Skeletal muscle cell (primary cell): ENCODE results near the gene GRK5.
"Not testable (repeated sequence)": the region's sequence is repeated elsewhere in the genome, so short reads cannot be mapped to it uniquely, and the experiment has no call there.

ENCODE experiments used
- DNase-seq: peaks from one replicate; pipeline ENCODE4 v3.0.0-alpha.2; 2010; ENCODE audit warnings: low read depth
- H3K4me3 ChIP-seq: 2 replicates; pipeline ENCODE4 v1.5.1; 2011; ENCODE audit warnings: low read depth, mild to moderate bottlenecking, control low read depth, low read length, moderate library complexity

GRK5 gene

GRCh38 chr10:119420950-119421875, 213.8 kb downstream of the GRK5 start:
- no peak for DNase-seq
- H3K4me3 ChIP-seq = no peak overlapping the region

DNA sequence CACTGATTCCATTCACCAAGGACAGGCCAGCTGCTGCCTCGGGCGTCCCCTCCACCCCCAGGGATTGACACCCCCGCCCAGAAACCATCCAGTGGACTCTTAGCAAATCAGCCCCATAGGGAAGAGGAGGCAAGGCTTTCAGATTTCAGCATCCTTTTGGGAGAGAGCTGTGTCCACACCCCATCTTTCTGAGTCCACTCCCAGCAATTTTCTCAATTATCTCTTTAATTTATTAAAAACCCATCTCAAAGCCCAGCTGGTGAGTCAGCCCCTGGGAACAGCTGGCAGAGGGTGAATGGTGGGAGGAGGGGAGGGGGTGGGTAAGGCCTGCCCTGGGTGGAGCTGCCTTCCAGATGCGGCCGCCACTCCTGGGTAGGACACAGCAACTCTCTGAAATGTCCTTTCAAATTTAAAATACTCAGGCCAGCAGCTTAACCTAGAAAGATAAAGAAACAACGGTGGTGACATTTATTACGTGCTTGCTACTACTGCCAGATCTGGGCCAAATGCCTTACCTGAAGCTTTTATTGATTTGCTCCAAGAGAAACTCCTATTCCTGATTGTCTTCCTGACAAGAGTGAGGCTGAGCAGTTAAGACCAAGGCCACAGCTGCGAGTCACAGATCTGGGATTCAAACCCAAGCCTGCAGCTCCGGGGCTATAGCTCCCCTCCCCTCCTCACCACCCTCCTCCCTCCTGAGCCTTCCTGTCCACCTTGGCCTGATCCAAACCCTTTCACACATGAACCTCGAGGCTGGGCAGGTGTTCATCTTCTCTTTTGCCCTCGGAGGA, 214.7 kb downstream of the GRK5 start:
- no peak overlapping the region for H3K4me3 ChIP-seq
- no peak for DNase-seq

GRCh38 chr10:119422682-119423509, 215.5 kb downstream of the GRK5 start:
- no peak for DNase-seq
- H3K4me3 ChIP-seq = no peak overlapping the region

GRCh38 chr10:119423510-119424257, 216.3 kb downstream of the GRK5 start:
- H3K4me3 ChIP-seq = no peak overlapping the region
- no peak for DNase-seq

DNA sequence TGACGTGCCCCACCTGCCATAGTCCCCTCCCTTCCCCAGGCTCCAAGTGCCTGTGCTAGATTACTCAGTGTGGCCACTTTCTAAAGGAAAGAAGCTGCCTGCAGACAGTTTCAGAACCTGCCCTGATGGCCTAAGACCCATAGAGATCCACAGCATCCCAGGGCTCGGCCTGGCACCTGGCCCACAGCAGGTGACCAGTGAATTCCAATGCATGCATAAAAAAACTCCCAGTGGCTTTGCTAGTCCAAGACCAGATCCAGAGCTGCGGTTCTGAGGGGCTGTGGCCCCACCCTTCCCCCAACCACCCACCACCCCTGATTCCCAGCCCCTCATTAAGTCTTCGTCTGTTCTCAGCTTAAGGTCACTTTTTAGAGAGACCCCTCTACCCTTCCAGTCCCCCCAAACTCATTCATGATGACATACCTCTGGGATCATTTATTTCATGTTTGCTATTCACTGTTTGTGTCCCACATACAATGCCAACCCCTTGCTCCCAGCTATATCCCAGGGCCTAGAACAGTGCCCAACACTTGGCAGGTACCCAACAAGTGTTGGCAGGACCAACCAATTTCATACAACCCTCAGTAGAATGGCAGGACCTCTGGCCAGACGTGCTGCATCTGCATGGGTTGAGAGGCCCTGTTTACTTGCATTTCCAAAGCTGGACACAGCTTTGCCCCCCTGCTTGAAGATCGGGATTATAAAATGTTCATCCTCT, 217.0 kb downstream of the GRK5 start:
- no peak overlapping the region for H3K4me3 ChIP-seq
- no peak for DNase-seq

DNA sequence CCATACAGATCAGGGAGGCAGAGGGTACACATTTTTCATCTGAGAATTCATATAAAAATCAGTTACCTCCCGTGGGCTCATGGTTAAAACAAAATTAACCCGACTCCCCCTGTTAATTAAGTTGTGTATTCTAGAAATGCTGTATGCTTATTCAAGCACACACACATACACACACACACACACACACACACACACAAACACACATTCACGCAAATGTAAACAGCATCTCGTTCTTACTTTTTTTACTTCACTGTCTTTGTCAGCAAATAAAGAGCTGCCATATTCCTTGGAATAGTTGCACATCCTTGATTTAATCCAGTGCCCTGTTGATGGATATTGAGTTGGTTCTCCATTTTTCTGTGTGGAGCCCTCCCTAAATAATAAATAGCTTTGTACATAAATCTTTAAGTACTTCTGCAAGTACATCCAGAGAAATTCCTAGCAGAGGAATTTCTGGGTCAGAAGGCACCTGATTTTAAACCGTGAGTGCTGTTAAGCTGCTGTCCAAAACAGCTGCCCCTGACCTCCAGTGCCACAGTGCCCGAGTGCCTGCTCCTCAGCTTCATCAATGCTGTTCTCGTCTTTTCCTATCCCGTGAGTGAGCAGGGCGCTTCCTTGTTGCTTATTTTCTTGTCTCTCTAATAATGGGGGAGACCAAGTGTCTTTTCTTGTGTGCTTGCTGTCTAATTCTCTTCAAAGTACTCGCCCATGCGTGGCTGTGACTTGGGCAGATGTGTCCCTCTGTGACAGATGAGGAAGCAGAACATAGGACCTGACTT, 217.9 kb downstream of the GRK5 start:
- no peak overlapping the region for H3K4me3 ChIP-seq
- no peak for DNase-seq

DNA sequence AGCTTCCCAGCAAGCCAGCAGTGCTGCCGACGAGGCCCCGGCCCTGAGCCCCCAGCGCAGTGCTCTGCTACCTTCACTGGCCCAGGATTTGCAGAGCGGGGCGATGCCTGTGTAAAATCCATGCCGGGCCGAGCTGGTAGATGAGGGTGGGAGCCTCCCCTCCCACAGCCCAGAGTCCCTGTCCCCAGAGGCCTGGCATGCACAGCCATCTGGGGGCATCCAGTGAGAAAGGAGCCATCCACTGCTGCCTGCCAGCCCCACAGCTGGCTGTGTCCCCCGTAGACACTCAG, 218.5 kb downstream of the GRK5 start:
- DNase-seq = no peak
- no peak overlapping the region for H3K4me3 ChIP-seq

GRCh38 chr10:119426699-119427098, 219.3 kb downstream of the GRK5 start:
- no peak overlapping the region for H3K4me3 ChIP-seq
- no peak for DNase-seq

DNA sequence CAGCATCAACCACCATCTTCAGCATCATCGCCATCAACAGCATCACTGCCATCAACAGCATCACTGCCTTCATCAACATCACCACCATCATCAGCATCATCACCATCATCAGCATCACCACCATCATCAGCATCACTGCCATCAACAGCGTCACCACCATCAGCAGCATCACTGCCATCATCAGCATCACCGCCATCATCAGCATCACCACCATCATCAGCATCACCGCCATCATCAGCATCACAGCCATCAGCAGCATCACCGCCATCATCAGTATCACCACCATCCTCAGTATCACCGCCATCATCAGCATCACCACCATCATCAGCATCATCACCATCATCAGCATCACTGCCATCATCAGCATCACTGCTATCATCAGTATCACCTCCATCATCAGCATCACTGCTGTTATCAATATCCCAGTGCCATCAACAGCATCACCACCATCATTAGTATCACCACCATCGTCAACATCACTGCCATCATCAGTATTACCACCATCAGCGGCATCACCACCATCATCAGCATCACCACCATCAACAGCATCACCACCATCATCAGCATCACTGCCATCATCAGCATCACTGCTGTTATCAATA, 220.0 kb downstream of the GRK5 start:
- no peak for DNase-seq
- no peak overlapping the region for H3K4me3 ChIP-seq

DNA sequence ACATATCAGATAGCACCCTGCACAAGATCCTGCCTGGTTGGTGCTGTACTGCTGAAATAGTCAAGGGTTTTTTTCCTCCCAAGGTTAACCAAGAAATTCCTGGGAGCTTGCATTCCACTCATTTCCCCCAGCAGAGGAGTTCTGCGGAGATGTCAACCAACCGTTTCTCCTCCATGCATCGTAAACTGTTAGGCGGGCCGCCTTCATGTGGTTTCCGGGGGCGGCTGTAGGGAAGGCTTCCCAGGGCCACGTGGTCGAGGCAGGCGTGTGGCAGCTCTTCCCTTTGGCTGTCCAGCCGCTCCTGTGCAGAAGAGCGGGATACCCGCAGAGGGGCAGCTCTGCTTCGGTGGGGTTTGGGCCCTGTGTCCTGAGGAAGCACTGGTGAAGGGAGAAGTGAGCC, 221.4 kb downstream of the GRK5 start:
- H3K4me3 ChIP-seq = no peak overlapping the region
- DNase-seq = no peak

- no peak for DNase-seq
- H3K4me3 ChIP-seq = no peak overlapping the region
Observed at GRCh38 chr10:119429771-119430170, 222.4 kb downstream of the GRK5 start.

DNA sequence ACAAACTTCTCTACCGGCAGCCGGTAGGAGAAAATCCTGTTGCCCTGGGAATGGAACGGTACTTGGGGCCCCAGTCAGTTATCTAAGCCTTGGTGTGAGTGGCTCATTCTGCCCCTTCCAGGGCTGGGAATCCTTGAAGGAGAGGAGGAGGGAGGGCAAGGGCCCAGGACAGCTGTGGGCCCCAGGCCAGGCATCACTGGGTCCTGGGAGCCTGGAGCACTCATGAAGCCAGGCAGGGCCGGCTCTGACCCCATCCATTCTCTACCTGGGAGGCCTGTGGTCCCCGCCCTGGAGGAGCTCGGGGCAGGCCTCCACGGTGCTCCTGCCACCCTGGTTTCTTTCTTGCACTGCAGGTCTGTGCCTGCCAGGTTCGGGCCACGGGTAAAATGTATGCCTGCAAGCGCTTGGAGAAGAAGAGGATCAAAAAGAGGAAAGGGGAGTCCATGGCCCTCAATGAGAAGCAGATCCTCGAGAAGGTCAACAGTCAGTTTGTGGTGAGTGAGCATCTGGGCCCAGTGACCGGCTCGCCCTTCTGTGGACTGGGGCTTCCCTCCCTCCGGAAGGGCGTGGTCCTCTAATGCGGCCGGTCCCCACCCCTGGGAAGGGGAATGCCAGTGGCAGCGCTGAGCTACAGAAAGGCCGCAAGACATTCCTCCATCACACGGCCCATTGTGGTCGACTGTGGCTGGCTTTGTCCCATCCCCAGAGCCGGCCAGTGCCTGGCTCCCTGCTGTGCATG, 223.8 kb downstream of the GRK5 start:
- no peak overlapping the region for H3K4me3 ChIP-seq
- DNase-seq = no peak

- DNase-seq = no peak
- no peak overlapping the region for H3K4me3 ChIP-seq
Observed at GRCh38 chr10:119431773-119432135, 224.4 kb downstream of the GRK5 start.

- DNase-seq, H3K4me3 ChIP-seq: not testable (repeated sequence)
Observed at GRCh38 chr10:119434942-119435341, 227.6 kb downstream of the GRK5 start.

DNA sequence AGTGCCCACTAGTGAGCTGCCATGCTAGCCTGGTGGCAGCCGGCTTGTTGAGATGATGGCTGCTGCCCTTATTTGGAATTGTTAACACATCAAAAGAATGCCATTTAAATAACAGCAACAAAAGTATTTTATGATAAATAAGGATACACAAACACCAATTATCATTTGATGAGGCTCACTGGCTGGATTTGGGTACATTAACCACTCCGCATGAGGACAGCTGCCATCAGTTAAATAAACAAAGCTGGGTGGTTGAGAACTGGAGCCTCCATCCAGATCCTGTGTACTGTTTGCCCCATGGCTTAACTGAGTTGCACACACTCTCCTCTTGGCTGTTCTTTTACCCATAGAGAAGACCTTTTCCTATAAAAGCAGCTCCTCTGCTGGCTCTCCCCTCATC, 231.3 kb downstream of the GRK5 start:
- no peak overlapping the region for H3K4me3 ChIP-seq
- no peak for DNase-seq

GRCh38 chr10:119439922-119440321, 232.6 kb downstream of the GRK5 start:
- no peak for DNase-seq
- no peak overlapping the region for H3K4me3 ChIP-seq
